ENCODE measurements around the gene ALDH3A2.

Gene ALDH3A2

DNA sequence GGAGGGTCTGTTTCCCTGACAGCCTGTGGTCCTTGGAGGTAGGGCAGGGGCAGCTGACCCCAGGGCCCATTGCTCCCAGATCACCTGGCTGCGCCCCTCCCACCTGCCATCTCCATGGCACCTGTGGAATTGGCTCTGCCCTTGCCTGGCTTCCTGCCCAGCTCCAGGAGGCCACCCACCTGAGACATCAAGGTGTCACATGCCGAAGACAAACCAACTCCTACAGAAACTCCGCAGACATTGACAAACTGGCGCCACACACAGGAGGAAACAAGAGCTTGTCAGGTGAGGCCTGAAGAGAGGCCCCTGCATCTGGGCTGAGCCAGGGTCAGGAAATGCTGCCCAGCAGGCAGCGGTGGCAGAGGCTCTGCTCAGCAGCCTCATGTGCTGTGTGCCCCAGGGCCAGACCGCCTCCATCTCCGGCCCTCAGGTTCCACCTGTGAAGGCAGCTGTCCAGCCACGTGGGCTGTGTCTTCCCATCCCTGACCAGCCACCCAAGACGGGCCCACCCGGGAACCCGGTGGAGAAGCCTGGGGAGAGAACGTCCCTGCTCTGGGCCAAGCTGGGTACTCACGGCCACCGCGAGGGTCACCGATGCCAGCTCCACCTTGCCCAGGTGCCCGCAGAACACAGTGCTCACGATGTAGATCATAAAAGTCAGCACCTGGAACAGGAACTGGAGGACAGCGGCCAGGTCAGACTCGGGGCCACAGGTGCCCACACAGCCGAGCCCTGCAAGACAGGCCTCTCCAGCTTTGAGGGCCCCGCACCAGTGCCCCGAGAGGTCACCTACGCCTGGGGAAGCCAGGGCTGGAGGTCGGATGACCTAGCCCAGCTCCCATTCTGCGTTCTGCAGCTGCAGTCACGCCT lies 66.2 kb downstream of the ALDH3A2 start:
- no peak for DNase-seq (ENCODE audit: low read depth)

DNA sequence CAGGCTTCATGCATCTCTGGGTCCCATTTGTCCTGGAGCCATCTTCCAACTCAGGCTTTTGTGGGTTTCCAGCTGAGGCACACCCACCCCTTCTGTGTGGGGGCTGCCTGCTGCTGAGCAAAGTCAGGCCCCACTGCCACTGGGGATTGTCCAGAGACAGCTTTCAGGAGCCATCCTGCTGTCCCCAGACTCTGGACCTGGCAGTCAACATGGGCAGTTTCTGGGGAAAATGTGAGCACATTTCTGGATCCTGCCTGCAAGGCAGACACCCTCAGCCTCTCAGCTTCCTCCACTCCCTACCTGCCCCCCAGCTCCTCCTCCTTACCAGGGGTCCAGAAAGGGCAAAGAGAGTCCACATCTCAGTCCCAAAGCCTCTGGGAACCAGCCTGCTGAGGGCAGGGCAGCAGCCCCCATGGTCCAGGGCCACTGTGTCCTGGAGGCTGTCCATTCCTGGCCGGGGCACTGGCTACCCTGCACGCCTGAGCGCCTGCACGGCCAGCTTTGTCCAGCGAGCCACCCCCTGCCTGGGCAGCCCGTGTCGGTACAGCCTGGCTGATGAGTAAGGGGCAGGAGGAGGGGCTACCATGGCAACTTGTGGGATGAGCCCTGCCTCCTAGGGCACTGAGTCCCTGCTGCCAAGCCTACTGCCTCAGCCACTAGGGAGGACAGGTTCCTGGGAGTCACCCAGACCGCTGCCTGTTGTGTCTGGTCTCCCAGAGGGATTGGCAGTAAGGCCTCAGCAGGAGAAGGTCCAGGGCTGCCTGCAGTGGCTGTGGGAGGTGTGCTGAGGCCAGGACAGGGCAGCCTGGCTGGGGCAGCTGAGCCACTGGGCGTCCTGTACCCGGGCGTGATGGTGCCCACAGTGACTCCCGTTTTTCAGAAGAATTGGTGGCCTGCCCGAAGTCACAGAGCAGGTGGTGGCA lies 67.8 kb downstream of the ALDH3A2 start, which contains the start of gene SLC47A2:
Gene SLC47A2, minus strand, starts transcription at position 477 of the 923 bp plus-strand sequence. Its CDS starts 29 bp downstream, at position 448.
- no peak for DNase-seq (ENCODE audit: low read depth)

DNA sequence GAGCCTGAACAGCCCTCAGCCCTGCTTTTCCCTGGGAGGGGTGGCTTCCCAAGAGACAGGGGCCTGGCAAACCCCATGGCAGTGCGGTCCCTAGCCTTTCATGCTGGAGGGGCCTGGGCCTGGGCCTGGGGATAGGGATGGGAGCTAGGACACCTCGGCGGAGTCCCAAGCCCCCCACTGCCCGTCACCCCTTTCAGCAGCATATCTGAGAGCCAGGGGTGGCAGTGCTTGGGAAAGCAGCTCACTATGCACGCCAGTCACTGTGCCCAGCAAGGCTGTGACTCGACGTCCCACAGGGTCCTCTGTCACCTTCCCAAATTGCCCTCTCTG lies 68.4 kb downstream of the ALDH3A2 start:
- no peak for DNase-seq (ENCODE audit: low read depth)

DNA sequence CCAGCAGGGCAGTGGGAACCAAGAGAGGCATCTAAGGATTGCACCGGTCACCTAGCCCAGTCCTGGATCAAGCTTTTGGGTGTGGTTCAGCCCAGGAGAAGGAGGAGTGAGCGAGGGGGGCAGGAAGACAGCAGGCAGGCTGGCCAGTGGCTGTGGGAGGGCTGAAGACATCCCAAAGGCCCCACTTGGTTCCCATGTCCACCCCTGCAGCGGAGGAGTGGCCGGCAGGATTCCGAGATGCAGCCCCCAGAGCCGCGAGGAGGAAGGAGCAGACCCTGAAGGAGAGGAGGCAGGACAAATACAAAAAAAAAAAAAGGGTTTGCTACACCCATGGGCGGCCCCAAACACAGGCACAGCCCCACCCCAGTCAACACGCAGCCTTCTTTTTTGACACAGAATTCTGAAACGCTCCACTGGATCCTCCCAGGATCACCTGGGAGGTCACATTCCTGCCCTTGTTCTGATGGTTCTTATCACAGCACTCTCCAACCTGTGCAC lies 68.9 kb downstream of the ALDH3A2 start:
- DNase-seq (ENCODE audit: low read depth): no peak

DNA sequence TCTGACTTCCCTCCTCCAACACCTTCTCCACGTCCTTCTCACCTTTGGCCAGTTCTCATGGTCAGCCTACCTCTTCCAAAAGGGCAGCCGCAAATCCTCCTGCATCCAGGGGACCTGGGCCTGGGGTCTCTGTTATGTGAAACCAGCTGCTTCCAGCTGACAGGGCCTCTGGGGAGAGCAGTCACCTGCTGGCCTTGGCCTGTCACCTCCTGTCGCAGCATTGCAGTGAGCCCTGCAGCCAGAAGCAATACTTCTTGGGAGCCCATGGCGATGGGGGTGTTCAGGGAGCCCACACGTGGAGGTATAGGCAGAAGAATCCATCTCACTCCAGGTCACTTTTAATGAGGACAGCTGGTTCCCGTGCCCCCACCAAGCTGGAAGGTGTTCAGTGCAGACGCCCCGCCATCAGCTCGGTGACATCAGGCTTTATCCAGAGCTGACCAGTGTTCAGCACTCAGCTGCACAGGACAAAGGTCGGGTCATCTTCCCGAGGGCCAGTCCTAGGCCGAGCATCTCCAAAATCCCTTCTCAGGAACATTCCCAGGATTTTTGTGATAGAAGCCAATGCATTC lies 69.6 kb downstream of the ALDH3A2 start:
- no peak for DNase-seq (ENCODE audit: low read depth)

DNA sequence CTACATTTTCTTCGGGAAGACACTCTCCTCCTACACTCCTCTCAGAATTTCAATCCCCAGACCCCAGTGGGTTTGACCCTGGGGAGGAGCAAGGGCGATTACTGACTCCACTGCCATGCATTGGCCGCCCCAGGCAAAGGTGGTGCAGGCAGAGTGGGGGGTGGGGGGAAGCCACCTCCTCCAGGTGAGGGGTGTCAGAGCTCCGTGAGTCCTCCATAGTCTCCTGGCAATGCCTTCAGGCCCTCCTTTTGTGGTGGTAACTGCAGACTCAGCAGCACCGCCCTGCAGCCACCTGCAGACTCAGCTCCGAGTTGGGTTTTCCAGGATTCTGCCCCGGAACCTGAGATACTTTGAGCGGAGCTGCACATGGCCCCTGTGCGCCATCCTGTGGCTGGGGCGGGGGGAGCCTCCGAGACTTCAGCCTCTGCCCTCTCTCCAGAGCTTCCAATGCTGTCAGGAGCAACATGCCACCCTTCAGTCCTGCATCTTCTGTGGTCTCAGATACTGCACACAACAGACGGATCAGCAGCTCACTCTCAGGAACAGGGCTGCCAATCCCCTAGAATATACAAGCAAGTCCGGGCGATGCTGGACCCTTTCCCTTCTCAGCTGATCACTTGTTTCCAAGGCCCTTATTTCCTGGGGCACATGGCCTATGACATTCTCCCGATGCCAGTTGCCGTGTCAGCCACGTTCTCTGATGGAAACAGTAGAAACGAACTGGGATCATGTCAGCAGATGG lies 70.2 kb downstream of the ALDH3A2 start:
- DNase-seq (ENCODE audit: low read depth): no peak

DNA sequence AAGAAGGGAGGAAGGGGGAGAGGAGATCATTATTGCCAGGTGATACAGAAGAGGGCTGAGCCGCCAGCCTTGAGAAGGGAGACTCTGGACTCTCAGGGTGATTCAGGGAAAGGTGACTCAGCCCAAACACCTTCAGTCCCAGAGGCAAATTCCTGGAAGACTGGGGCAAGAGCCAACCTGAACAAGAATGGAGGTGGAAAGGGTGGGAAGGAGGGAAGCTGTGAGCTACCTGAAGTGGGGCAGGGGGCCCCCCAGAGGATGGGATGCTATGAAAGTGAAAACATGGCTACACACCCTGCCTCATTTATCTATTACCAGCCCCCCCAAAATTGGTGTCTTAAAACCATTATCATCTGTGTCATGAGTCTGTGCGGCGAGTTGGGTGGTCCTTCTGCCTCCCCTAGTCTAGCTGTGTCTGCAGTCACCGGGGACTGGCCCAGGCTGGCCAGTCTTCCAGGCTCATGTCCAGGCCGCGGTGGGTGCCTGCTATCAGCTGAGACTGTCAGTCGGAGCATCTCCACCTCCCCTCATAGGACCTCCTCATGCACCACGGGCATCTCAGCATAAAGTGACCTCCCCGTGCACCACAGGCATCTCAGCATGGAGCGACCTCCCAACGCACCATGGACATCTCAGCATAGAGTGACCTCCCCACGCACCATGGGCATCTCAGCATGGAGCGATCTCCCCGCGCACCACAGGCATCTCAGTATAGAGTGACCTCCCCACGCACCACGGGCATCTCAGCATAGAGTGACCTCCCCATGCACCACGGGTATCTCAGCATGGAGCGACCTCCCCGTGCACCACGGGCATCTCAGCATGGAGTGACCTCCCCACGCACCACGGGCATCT lies 71.0 kb downstream of the ALDH3A2 start:
- DNase-seq (ENCODE audit: low read depth): no peak

DNA sequence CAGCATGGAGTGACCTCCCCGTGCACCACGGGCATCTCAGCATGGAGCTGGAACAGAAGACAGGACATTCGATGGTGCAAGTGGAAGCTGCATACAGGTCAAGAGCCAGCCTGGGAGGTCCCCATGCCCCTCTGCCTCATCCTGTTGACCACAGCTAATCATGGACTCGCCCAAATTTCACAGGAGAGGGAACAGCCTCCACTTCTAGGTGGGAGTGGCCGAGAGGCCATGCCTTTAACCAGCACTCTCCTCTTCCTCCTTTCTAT lies 71.6 kb downstream of the ALDH3A2 start:
- no peak for DNase-seq (ENCODE audit: low read depth)

DNA sequence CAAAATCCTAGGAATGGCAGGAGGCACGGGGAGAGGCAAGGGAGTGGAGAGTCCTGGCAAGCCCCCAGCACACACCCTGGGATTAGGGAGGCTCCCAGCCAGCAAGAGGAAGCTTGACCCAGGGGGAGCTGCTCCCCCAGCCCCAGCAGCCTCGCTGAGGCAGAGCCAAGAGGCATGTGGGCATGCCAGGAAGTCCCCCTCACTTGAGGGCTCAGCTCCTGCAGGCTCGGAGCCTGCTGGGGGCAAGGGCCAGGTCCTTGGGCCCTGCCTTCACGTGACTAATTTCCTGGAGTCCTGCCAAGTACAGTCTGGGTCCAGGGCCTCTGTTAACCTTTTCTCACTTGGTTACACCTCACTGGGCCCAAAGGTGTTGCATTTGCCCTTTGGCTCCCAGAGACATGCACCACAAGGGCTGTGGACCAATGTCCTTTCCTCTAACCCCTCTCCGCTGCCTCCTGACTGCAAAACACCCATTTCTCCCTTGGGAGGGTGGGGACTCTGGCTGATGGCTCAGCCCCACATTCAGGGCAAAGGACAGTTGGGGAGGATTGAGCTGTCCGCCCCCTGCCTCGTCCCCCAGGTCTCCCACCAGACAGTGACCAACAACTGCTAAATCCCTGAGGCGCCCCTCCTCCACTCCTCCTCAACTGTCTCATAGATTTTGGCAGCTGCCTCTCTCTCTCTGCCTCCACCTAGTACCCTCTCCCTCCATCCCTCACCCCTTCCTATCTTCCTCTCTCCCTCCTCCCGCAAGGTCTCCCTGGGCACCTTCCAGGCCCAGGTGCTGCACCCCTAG lies 72.3 kb downstream of the ALDH3A2 start:
- DNase-seq (ENCODE audit: low read depth): no peak

DNA sequence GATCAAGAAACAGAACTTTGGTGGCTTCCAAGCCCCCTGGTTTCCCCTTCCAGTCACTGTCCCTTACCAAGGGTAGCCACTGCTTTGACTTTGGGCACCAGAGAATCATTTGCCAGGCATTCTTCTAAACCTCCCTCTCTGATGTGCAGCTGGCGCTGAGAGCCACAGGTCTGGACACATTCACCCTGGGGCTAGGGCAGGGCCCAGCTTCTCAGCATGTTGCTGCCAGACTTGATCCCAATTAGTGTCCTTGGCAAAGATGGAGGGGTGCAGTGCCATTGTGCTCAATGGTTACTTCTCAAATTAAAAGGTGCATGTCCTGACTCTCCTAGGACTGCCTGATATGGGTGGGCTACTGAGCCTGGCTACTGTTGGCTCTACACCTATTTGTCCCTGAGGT lies 75.4 kb downstream of the ALDH3A2 start:
- no peak for DNase-seq (ENCODE audit: low read depth)

DNA sequence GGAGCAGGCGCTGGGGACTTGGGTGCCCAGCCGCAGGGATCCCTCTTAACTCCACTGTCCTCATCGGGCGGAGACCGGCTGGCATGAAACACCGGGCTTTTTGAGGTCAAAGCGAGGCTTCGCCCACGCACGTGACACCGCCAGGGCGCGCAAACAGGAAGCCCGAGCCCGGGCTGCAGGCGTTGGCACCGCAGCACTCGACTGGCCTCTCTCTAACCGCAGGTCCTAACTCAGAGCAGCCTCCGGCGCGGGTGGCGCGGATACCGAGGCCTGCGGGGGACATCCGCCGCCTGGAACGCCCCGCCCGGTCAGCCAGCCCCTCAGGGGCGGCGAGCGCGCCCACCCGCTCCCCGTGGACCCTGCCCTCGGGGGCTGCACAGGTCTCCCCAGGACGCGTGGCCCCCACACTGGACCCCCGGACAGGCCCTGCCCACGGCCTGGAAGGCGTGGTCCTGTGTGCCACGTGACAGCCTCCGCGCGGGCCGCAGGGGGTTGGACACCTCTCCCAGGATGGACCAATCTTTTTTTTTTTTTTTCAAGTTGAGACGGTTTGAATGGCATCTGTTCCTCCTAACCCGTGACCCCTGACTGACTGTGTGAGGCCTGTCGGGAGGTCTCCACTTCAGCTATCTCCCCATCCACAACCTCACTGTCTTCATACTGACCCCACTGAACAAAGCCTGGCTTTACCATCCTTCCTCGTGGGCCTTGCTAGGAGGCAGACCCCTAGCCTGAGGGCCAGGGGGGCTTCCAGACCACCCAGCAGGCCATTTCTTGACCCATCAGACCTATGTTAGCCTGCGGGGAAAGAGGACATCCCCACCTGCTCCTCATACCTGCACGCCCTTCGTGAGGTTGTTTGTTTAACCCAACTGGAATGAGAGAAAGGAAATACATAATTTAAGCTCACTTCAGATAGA lies 76.2 kb downstream of the ALDH3A2 start:
- peak; percentile 29 for DNase-seq (ENCODE audit: low read depth)

DNA sequence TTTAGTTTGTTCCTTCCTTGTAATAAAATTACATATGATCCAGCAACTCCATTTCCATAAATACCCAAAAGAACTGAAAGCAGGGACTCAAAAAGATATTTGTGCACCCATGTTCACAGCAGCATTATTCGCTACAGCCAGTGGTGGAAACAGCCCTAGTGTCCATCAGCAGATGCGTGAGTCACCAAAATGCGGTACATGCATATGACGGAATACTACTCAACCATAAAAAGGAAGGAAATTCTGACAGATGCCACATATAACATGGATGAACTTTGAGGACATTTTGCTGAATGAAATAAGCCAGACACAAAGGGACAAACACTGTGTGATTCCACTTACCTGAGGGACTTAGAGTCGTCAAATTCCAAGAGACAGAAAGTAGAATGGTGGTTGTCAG lies 76.9 kb downstream of the ALDH3A2 start:
- no peak for DNase-seq (ENCODE audit: low read depth)

DNA sequence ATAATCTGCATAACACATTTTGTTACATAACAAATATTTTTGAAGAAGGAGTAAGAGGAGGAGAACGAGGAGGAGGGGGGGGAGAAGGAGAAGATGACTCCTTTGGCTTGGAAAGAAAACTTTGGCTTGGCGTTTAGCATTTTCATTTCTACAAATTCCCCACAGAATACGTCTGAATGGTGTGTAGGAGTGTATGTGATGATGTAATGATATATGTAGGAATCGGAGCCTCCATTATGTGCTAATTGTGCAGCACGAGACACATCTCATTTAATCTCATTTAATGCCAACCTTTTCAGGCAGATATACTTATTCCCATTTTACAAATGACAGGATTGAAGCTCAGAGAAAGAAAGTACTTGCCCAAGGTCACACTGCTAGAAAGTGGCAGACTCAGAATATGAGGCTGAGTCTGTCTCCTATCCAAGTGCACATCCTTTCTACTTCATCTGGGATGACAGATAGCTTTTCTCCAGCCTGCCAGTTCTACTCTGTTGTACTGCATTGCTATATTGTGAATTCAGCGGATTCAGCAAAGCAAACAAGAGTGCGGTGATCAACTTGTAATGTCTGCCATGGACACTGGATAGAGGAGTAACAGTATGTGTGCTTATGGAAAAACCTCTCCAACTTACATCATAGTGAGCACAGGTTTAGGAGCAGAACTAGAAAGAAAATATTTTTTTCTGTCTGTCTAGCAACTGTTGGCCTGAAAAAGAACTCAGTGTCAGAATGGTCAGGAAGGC lies 78.3 kb downstream of the ALDH3A2 start:
- no peak for DNase-seq (ENCODE audit: low read depth)
